Breast epithelium (tissue), 4 donors: ENCODE results near the gene SMTNL1. TPM values are rescaled to one million over a fixed set of nuclear protein-coding genes. Genes with fewer than 3 reads are reported as not detected.

ENCODE experiments used
- DNase-seq, 2 donors: peaks; one replicate each; pipeline ENCODE4 v3.0.0-alpha.2; 2019; ENCODE audit warnings: low spot score in 2 of 2
- H3K27ac ChIP-seq, 2 donors: fragments of 200-600 bp; sonication (generic) in 1 of 2; one replicate each; pipeline ENCODE4 v1.5.1; 2016 to 2019; ENCODE audit warnings: mild to moderate bottlenecking in 1 of 2
- H3K27me3 ChIP-seq, 2 donors: fragments of 200-600 bp; sonication (generic) in 1 of 2; one replicate each; pipeline versions ENCODE4 v1.5.1 to v1.6.0; 2017 to 2019; ENCODE audit warnings: control low read depth in 1 of 2, mild to moderate bottlenecking in 1 of 2
- H3K36me3 ChIP-seq: fragments of 200-600 bp; one replicate; pipeline ENCODE4 v1.5.1; 2019
- H3K4me1 ChIP-seq, 2 donors: fragments of 200-600 bp; sonication (generic); one replicate each; pipeline ENCODE4 v1.5.1; 2016 to 2019; ENCODE audit warnings: control low read depth in 1 of 2
- H3K4me3 ChIP-seq, 3 donors: fragments of 200-600 bp; sonication (generic); 1 replicate in 2 of 3; 2 replicates in 1 of 3; pipeline ENCODE4 v1.5.1; 2016 to 2019; ENCODE audit warnings: mild to moderate bottlenecking in 3 of 3, moderate library complexity in 2 of 3
- H3K9me3 ChIP-seq, 2 donors: fragments of 200-600 bp; sonication (generic) in 1 of 2; one replicate each; pipeline ENCODE4 v1.5.1; 2016 to 2019; ENCODE audit warnings: control low read depth in 1 of 2
- CTCF ChIP-seq, 3 donors: fragments of 450-650 bp; IDR thresholded peaks; one replicate each; pipeline ENCODE4 v1.5.1; 2016 to 2017; ENCODE audit warnings: antibody characterized with exemption in 3 of 3, mild to moderate bottlenecking in 3 of 3, moderate library complexity in 3 of 3
- POLR2A ChIP-seq: fragments of 450-650 bp; IDR thresholded peaks from one replicate; pipeline ENCODE4 v1.6.1; 2016; ENCODE audit warnings: antibody characterized with exemption, mild to moderate bottlenecking, moderate library complexity
- POLR2AphosphoS5 ChIP-seq, 3 donors: sonication (generic); formaldehyde crosslinking; IDR thresholded peaks; one replicate each; pipeline ENCODE4 v1.6.1; 2017; ENCODE audit warnings: antibody characterized with exemption in 3 of 3
- intact Hi-C: fragments of 100-400 bp; cut with DNase I; formaldehyde crosslinking; loops from one replicate; pipeline ENCODE4 v1.15.1; 2023; ENCODE audit warnings: low total_unique reads
- total RNA-seq, 3 donors: library from RNA; depleted of rRNA; stranded (reverse); fragments of >200 nt; gene quantifications; one replicate each; pipeline ENCODE4 v1.1.0, GENCODE V29; 2016

Gene SMTNL1
- total RNA-seq, 3 donors from 2014 or later: not detected

GRCh38 chr11:57552479-57552878 is 15.1 kb downstream of the SMTNL1 start:
- Histone ChIP-seq H3K27me3 (no peaks in the 10 kb centered on the region), H3K9me3 (no peaks in the 10 kb centered on the region), H3K27ac (no peak overlapping the region), H3K36me3 (peaks cover 7% of the 10 kb centered on the region), H3K4me3 (no peak overlapping the region), H3K4me1 (no peaks in the 10 kb centered on the region)
- intact Hi-C loops: no loop called here
- no peak for DNase-seq
- TF ChIP-seq CTCF (IDR thresholded peaks at IDR 0.05): no peak

- Histone ChIP-seq H3K36me3 (peaks cover 7% of the 10 kb centered on the region), H3K27me3 (no peaks in the 10 kb centered on the region), H3K4me1 (no peaks in the 10 kb centered on the region), H3K9me3 (no peaks in the 10 kb centered on the region), H3K27ac (no peak overlapping the region), H3K4me3 (no peak overlapping the region)
- intact Hi-C loops: no loop called here
- TF ChIP-seq POLR2A: no peak
- TF ChIP-seq CTCF (IDR thresholded peaks at IDR 0.05): no peak
- no peak for TF ChIP-seq POLR2AphosphoS5 (IDR thresholded peaks at IDR 0.05)
- no peak for DNase-seq
Measured at GRCh38 chr11:57555393-57555792, 18.0 kb downstream of the SMTNL1 start.

GRCh38 chr11:57556041-57556440 is 18.6 kb downstream of the SMTNL1 start:
- no peak for DNase-seq
- TF ChIP-seq POLR2A (no peak), POLR2AphosphoS5 (IDR thresholded peaks at IDR 0.05) (no peak), CTCF (IDR thresholded peaks at IDR 0.05) (no peak)
- Histone ChIP-seq H3K27ac (no peak overlapping the region), H3K27me3 (no peaks in the 10 kb centered on the region), H3K4me1 (no peaks in the 10 kb centered on the region), H3K9me3 (no peaks in the 10 kb centered on the region), H3K36me3 (peaks cover 7% of the 10 kb centered on the region), H3K4me3 (no peak overlapping the region)
- intact Hi-C loops: no loop called here

- no peaks in the 10 kb centered on the region for H3K27me3 ChIP-seq
- peak; percentile 55 to 76 for DNase-seq
- intact Hi-C loops: no loop called here
- H3K4me3 ChIP-seq: no peak overlapping the region
- H3K27ac ChIP-seq: peak overlapping the region in 1 of 2 donors; percentile 25
- H3K36me3 ChIP-seq: no peaks in the 10 kb centered on the region
- no peaks in the 10 kb centered on the region for H3K4me1 ChIP-seq
- no peak for TF ChIP-seq POLR2AphosphoS5 (IDR thresholded peaks at IDR 0.05)
- no peaks in the 10 kb centered on the region for H3K9me3 ChIP-seq
Measured at GRCh38 chr11:57560146-57560545, 22.8 kb downstream of the SMTNL1 start.

- Histone ChIP-seq H3K36me3 (no peaks in the 10 kb centered on the region), H3K27ac (peak overlapping the region; percentile 59 to 85), H3K4me1 (no peaks in the 10 kb centered on the region), H3K9me3 (no peaks in the 10 kb centered on the region), H3K4me3 (no peak overlapping the region), H3K27me3 (no peaks in the 10 kb centered on the region)
- no peak for DNase-seq
- no peak for TF ChIP-seq POLR2A
- no peak for TF ChIP-seq POLR2AphosphoS5 (IDR thresholded peaks at IDR 0.05)
- no peak for TF ChIP-seq CTCF (IDR thresholded peaks at IDR 0.05)
- intact Hi-C loops: no loop called here
Measured at GRCh38 chr11:57562596-57562995, 25.2 kb downstream of the SMTNL1 start.
